SU-DHL-6 (cell line): ENCODE results near the gene POU2F3.

Source experiments
- H2AFZ ChIP-seq: fragments of 200-600 bp; sonication (generic); 2 replicates; pipeline ENCODE4 v1.6.1; 2014; ENCODE audit warnings: low read depth, mild to moderate bottlenecking, moderate library complexity, mixed read lengths, antibody characterized with exemption, low read length; ENCODE audit not compliant: severe bottlenecking
- H3F3A ChIP-seq: fragments of 200-600 bp; shearing (Covaris generic); 2 replicates; pipeline ENCODE4 v1.6.0; 2016; ENCODE audit warnings: antibody characterized with exemption, mild to moderate bottlenecking; ENCODE audit not compliant: insufficient read depth
- H3K27ac ChIP-seq: fragments of 200-600 bp; sonication (generic); 2 replicates; pipeline ENCODE4 v1.5.1; 2016; ENCODE audit warnings: low read depth, mild to moderate bottlenecking, low read length, moderate library complexity, mixed read lengths
- H3K27me3 ChIP-seq: fragments of 200-600 bp; sonication (generic), shearing (Covaris generic); 2 replicates; pipeline ENCODE4 v1.6.0; 2014; ENCODE audit warnings: mild to moderate bottlenecking, low read length
- H3K36me3 ChIP-seq: fragments of 200-600 bp; sonication (generic); 2 replicates; pipeline ENCODE4 v1.6.1; 2014; ENCODE audit warnings: mild to moderate bottlenecking, low read length, mixed read lengths
- H3K4me2 ChIP-seq: fragments of 300-600, 200-600 bp; shearing (Covaris generic), sonication (generic); 2 replicates; pipeline ENCODE4 v1.6.0; 2014; ENCODE audit warnings: low read length, low read depth, mild to moderate bottlenecking; ENCODE audit not compliant: poor library complexity, severe bottlenecking
- H3K4me3 ChIP-seq: fragments of 200-600 bp; sonication (generic); 2 replicates; pipeline ENCODE4 v1.5.1; 2014; ENCODE audit warnings: antibody characterized with exemption, low read length, mild to moderate bottlenecking, mixed read lengths; ENCODE audit not compliant: insufficient read depth, poor library complexity, severe bottlenecking
- H3K79me2 ChIP-seq: fragments of 200-600 bp; sonication (generic); 2 replicates; pipeline ENCODE4 v1.6.1; 2014; ENCODE audit warnings: mild to moderate bottlenecking, low read length, moderate library complexity; ENCODE audit not compliant: insufficient read depth
- H3K9ac ChIP-seq: fragments of 200-600 bp; sonication (generic); 2 replicates; pipeline ENCODE4 v1.7.0; 2014; ENCODE audit warnings: mild to moderate bottlenecking, low read length
- H3K9me2 ChIP-seq: fragments of 200-600 bp; sonication (generic); replicated peaks from 2 replicates; pipeline ENCODE4 v1.6.1; 2014; ENCODE audit warnings: low read length; ENCODE audit not compliant: insufficient read depth
- H3K9me3 ChIP-seq: fragments of 200-600 bp; sonication (generic); 2 replicates; pipeline ENCODE4 v1.6.1; 2014; ENCODE audit warnings: low read length, mixed read lengths; ENCODE audit not compliant: insufficient read depth
- H4K20me1 ChIP-seq: fragments of 200-600 bp; sonication (generic); 2 replicates; pipeline ENCODE4 v1.6.1; 2014; ENCODE audit warnings: low read depth, mild to moderate bottlenecking, antibody characterized with exemption, low read length, moderate library complexity, mixed read lengths
- EZH2phosphoT487 ChIP-seq: fragments of 200-600 bp; sonication (generic), shearing (Covaris generic); conservative IDR thresholded peaks from 2 replicates; pipeline ENCODE4 v1.6.1; 2018; ENCODE audit warnings: mild to moderate bottlenecking, antibody characterized with exemption, low read length, moderate library complexity, mixed read lengths
- TF ChIP-seq, protein P1 (sequence below): fragments of 200-600 bp; sonication (generic); IDR thresholded peaks from one replicate; pipeline ENCODE4 v1.5.1; 2017; ENCODE audit warnings: antibody characterized with exemption, mild to moderate bottlenecking, low read length, moderate library complexity; ENCODE audit not compliant: insufficient read depth, poor library complexity, severe bottlenecking

POU2F3 gene

DNA sequence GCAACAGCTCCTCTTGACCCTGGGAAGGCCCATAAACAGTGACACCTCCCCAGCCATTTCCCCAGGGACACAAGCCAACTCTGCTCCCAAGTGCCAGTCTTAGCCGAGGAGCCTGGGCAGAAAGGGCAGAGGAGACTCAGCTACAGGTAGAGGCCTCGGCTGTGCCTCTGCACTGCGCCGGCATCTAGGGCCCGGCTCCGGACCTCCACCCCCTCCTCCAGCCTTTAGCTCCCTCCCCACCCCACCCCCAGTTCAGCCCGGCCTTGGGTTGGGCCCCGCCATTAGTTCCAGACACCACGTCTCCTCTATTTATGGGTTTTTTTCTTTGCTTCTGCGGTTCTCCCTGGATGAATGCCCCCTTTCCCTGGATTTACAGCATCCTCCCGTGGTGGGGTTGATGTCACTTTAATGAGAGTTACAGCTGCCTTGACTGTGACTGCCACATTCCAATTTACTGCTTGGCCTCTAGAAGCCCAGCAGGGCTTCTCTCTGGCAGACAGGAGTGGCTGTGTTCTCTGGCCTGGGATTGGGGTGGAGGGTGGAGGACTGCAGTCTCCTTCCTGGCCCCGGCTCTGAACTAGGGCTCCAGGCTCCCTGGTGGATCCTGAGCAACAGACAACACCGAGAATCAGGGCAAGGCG, 42.6 kb upstream of the POU2F3 start:
- TF ChIP-seq EZH2phosphoT487, result no peak
- TF ChIP-seq, protein P1, sequence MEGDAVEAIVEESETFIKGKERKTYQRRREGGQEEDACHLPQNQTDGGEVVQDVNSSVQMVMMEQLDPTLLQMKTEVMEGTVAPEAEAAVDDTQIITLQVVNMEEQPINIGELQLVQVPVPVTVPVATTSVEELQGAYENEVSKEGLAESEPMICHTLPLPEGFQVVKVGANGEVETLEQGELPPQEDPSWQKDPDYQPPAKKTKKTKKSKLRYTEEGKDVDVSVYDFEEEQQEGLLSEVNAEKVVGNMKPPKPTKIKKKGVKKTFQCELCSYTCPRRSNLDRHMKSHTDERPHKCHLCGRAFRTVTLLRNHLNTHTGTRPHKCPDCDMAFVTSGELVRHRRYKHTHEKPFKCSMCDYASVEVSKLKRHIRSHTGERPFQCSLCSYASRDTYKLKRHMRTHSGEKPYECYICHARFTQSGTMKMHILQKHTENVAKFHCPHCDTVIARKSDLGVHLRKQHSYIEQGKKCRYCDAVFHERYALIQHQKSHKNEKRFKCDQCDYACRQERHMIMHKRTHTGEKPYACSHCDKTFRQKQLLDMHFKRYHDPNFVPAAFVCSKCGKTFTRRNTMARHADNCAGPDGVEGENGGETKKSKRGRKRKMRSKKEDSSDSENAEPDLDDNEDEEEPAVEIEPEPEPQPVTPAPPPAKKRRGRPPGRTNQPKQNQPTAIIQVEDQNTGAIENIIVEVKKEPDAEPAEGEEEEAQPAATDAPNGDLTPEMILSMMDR, result no peak
- no peaks in the 10 kb centered on the region for H3K79me2 ChIP-seq
- no peak overlapping the region for H3K9ac ChIP-seq
- H3K27ac ChIP-seq, result no peak overlapping the region
- no peaks in the 10 kb centered on the region for H3K36me3 ChIP-seq
- no peak overlapping the region for H2AFZ ChIP-seq
- no peaks in the 10 kb centered on the region for H3K9me2 ChIP-seq
- H3K4me2 ChIP-seq, result no peak overlapping the region
- H4K20me1 ChIP-seq, result no peaks in the 10 kb centered on the region
- no peaks in the 10 kb centered on the region for H3K9me3 ChIP-seq
- no peaks in the 10 kb centered on the region for H3F3A ChIP-seq
- H3K27me3 ChIP-seq, result no peaks in the 10 kb centered on the region
- no peak overlapping the region for H3K4me3 ChIP-seq

DNA sequence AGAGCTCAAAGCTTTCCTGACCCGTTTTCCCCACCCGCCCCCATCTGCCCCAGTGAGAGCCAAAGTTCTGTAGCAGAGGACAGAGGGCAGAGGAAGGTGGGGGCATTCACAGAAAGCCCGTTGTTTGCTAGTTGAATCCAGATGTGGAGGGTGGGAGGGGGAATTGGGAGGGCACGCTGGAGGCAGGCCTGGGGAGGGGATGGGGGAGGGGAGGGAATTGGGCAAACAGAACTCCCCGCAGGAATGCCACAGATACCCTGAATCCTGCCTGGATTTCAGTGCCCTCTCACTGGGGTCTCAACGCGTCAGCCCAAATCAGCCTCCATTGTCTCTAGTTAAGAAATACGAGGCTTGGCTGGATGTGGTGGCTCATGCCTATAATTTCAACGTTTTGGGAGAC, 42.0 kb upstream of the POU2F3 start:
- no peak overlapping the region for H3K4me3 ChIP-seq
- no peaks in the 10 kb centered on the region for H3K9me2 ChIP-seq
- H3K27me3 ChIP-seq, result no peaks in the 10 kb centered on the region; the same call in 1 of the 2 replicates

DNA sequence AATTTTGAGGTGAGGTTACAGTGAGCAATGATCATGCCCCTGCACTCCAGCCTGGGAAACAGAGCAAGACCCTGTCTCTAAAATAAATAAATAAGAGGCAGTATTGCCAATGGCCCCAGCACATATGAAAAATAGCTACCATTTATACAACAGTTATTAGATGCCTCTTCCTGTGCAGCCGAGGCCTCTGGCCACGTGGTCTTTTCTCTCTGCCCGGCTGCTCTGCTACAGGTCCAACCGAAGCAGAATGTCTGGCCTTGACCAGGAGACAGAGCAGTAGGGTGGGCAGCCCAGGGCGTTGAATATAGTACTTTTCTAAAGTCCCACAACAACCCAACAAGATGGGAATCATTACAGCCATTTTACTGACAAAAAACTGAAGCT, 41.5 kb upstream of the POU2F3 start:
- H3K9me2 ChIP-seq, result no peaks in the 10 kb centered on the region
- no peaks in the 10 kb centered on the region for H3K79me2 ChIP-seq
- no peak overlapping the region for H3K4me3 ChIP-seq
- TF ChIP-seq, protein P1, result no peak
- no peak for TF ChIP-seq EZH2phosphoT487
- H2AFZ ChIP-seq, result no peak overlapping the region
- no peak overlapping the region for H3K9ac ChIP-seq
- no peak overlapping the region for H3K4me2 ChIP-seq
- no peak overlapping the region for H3K27ac ChIP-seq
- no peaks in the 10 kb centered on the region for H3K36me3 ChIP-seq
- H3K9me3 ChIP-seq, result no peaks in the 10 kb centered on the region
- H3F3A ChIP-seq, result no peaks in the 10 kb centered on the region
- H3K27me3 ChIP-seq, result no peaks in the 10 kb centered on the region; the same call in 1 of the 2 replicates
- no peaks in the 10 kb centered on the region for H4K20me1 ChIP-seq

More for the DNA sequence above, 42.0 kb upstream of the POU2F3 start:
- H3K9me3 ChIP-seq, result no peaks in the 10 kb centered on the region
- H3K4me2 ChIP-seq, result no peak overlapping the region
- TF ChIP-seq, protein P1, result no peak
- TF ChIP-seq EZH2phosphoT487, result no peak
- no peak overlapping the region for H3K27ac ChIP-seq
- H3K36me3 ChIP-seq, result no peaks in the 10 kb centered on the region
- no peaks in the 10 kb centered on the region for H3F3A ChIP-seq
- H2AFZ ChIP-seq, result no peak overlapping the region
- H3K9ac ChIP-seq, result no peak overlapping the region
- H4K20me1 ChIP-seq, result no peaks in the 10 kb centered on the region
- no peaks in the 10 kb centered on the region for H3K79me2 ChIP-seq
